ENCODE measurements around the gene CTNNA3.
"Not testable (repeated sequence)": the region's sequence is repeated elsewhere in the genome, so short reads cannot be mapped to it uniquely, and the experiment has no call there.

Gene CTNNA3

GRCh38 chr10:67242528-67242927 lies 453.5 kb downstream of the CTNNA3 start:
- H3K9me3 ChIP-seq (ENCODE audit: insufficient read depth, low read depth, low read length) = no peaks in the 10 kb centered on the region
- no peak overlapping the region for H3K9ac ChIP-seq (ENCODE audit: low read depth, low read length, poor library complexity, severe bottlenecking)
- no peaks in the 10 kb centered on the region for H4K20me1 ChIP-seq (ENCODE audit: insufficient read depth, low read length, poor library complexity, severe bottlenecking)
- TF ChIP-seq EZH2phosphoT487 (IDR thresholded peaks at IDR 0.05; ENCODE audit: borderline replicate concordance) = no peak
- no peak for TF ChIP-seq CTCF (conservative IDR thresholded peaks at IDR 0.05; ENCODE audit: low read length)
- H3K4me1 ChIP-seq (ENCODE audit: insufficient read depth, low read length, poor library complexity, severe bottlenecking) = no peaks in the 10 kb centered on the region
- no peak overlapping the region for H3K4me3 ChIP-seq (ENCODE audit: low read length, poor library complexity, severe bottlenecking)
- H3F3A ChIP-seq (ENCODE audit: low read depth) = no peaks in the 10 kb centered on the region
- no peaks in the 10 kb centered on the region for H3K36me3 ChIP-seq (ENCODE audit: insufficient read depth, low read length)
- no peaks in the 10 kb centered on the region for H3K79me2 ChIP-seq (ENCODE audit: insufficient read depth, low read length)
- no peak overlapping the region for H3K4me2 ChIP-seq (ENCODE audit: low read depth, low read length, poor library complexity, severe bottlenecking)
- H3K9me2 ChIP-seq (replicated peaks; ENCODE audit: low read depth, low read length) = no peaks in the 10 kb centered on the region
- no peaks in the 10 kb centered on the region for H3K27me3 ChIP-seq (ENCODE audit: insufficient read depth, low read length, poor library complexity, severe bottlenecking)
- no peak overlapping the region for H2AFZ ChIP-seq (ENCODE audit: low read length)

GRCh38 chr10:67241451-67241850 lies 454.5 kb downstream of the CTNNA3 start:
- no peak overlapping the region for H3K4me2 ChIP-seq (ENCODE audit: low read depth, low read length, poor library complexity, severe bottlenecking)
- H4K20me1 ChIP-seq (ENCODE audit: insufficient read depth, low read length, poor library complexity, severe bottlenecking) = no peaks in the 10 kb centered on the region
- H3K9me2 ChIP-seq (replicated peaks; ENCODE audit: low read depth, low read length) = no peaks in the 10 kb centered on the region
- H3K9me3 ChIP-seq (ENCODE audit: insufficient read depth, low read depth, low read length) = no peaks in the 10 kb centered on the region
- no peaks in the 10 kb centered on the region for H3K4me1 ChIP-seq (ENCODE audit: insufficient read depth, low read length, poor library complexity, severe bottlenecking)
- no peaks in the 10 kb centered on the region for H3K79me2 ChIP-seq (ENCODE audit: insufficient read depth, low read length)
- H3F3A ChIP-seq (ENCODE audit: low read depth) = no peaks in the 10 kb centered on the region
- no peaks in the 10 kb centered on the region for H3K27me3 ChIP-seq (ENCODE audit: insufficient read depth, low read length, poor library complexity, severe bottlenecking)
- no peak overlapping the region for H3K9ac ChIP-seq (ENCODE audit: low read depth, low read length, poor library complexity, severe bottlenecking)
- TF ChIP-seq EZH2phosphoT487 (IDR thresholded peaks at IDR 0.05; ENCODE audit: borderline replicate concordance) (no peak), CTCF (conservative IDR thresholded peaks at IDR 0.05; ENCODE audit: low read length) (no peak)
- no peaks in the 10 kb centered on the region for H3K36me3 ChIP-seq (ENCODE audit: insufficient read depth, low read length)
- H3K4me3 ChIP-seq (ENCODE audit: low read length, poor library complexity, severe bottlenecking) = no peak overlapping the region
- H2AFZ ChIP-seq (ENCODE audit: low read length) = no peak overlapping the region

GRCh38 chr10:67239864-67240497 lies 456.0 kb downstream of the CTNNA3 start:
- H3K27me3 ChIP-seq (ENCODE audit: insufficient read depth, low read length, poor library complexity, severe bottlenecking) = no peaks in the 10 kb centered on the region
- H3K79me2 ChIP-seq (ENCODE audit: insufficient read depth, low read length) = no peaks in the 10 kb centered on the region
- H2AFZ ChIP-seq (ENCODE audit: low read length) = no peak overlapping the region
- H3K9ac ChIP-seq (ENCODE audit: low read depth, low read length, poor library complexity, severe bottlenecking) = no peak overlapping the region
- no peaks in the 10 kb centered on the region for H4K20me1 ChIP-seq (ENCODE audit: insufficient read depth, low read length, poor library complexity, severe bottlenecking)
- H3K36me3 ChIP-seq (ENCODE audit: insufficient read depth, low read length) = no peaks in the 10 kb centered on the region
- no peaks in the 10 kb centered on the region for H3K9me3 ChIP-seq (ENCODE audit: insufficient read depth, low read depth, low read length)
- TF ChIP-seq CTCF (conservative IDR thresholded peaks at IDR 0.05; ENCODE audit: low read length) (no peak), EZH2phosphoT487 (IDR thresholded peaks at IDR 0.05; ENCODE audit: borderline replicate concordance) (no peak)
- H3K4me3 ChIP-seq (ENCODE audit: low read length, poor library complexity, severe bottlenecking) = no peak overlapping the region
- H3K4me2 ChIP-seq (ENCODE audit: low read depth, low read length, poor library complexity, severe bottlenecking) = no peak overlapping the region
- H3K4me1 ChIP-seq (ENCODE audit: insufficient read depth, low read length, poor library complexity, severe bottlenecking) = no peaks in the 10 kb centered on the region
- H3K9me2 ChIP-seq (replicated peaks; ENCODE audit: low read depth, low read length) = no peaks in the 10 kb centered on the region
- no peaks in the 10 kb centered on the region for H3F3A ChIP-seq (ENCODE audit: low read depth)

- not testable (repeated sequence) for H3K27me3 ChIP-seq (ENCODE audit: insufficient read depth, low read length, poor library complexity, severe bottlenecking); H3K4me1 ChIP-seq (ENCODE audit: insufficient read depth, low read length, poor library complexity, severe bottlenecking); H4K20me1 ChIP-seq (ENCODE audit: insufficient read depth, low read length, poor library complexity, severe bottlenecking); H3K9ac ChIP-seq (ENCODE audit: low read depth, low read length, poor library complexity, severe bottlenecking); H2AFZ ChIP-seq (ENCODE audit: low read length); H3K4me2 ChIP-seq (ENCODE audit: low read depth, low read length, poor library complexity, severe bottlenecking); H3K36me3 ChIP-seq (ENCODE audit: insufficient read depth, low read length); H3K9me2 ChIP-seq (replicated peaks; ENCODE audit: low read depth, low read length); H3K9me3 ChIP-seq (ENCODE audit: insufficient read depth, low read depth, low read length); H3K4me3 ChIP-seq (ENCODE audit: low read length, poor library complexity, severe bottlenecking); H3F3A ChIP-seq (ENCODE audit: low read depth); H3K79me2 ChIP-seq (ENCODE audit: insufficient read depth, low read length)
These were observed 465.1 kb downstream of the CTNNA3 start for GRCh38 chr10:67230680-67231500.
